GM19023 (cell line): ENCODE measurements around the gene FEM1A.
"Not testable (repeated sequence)": the region's sequence is repeated elsewhere in the genome, so short reads cannot be mapped to it uniquely, and the experiment has no call there.

Source experiments
- ATAC-seq: cut with Tn5 transposase; IDR thresholded peaks from one replicate; pipeline ENCODE4 v1.9.1; 2021; ENCODE audit warnings: mild to moderate bottlenecking, moderate library complexity; ENCODE audit not compliant: unreplicated experiment

Gene FEM1A, protein sequence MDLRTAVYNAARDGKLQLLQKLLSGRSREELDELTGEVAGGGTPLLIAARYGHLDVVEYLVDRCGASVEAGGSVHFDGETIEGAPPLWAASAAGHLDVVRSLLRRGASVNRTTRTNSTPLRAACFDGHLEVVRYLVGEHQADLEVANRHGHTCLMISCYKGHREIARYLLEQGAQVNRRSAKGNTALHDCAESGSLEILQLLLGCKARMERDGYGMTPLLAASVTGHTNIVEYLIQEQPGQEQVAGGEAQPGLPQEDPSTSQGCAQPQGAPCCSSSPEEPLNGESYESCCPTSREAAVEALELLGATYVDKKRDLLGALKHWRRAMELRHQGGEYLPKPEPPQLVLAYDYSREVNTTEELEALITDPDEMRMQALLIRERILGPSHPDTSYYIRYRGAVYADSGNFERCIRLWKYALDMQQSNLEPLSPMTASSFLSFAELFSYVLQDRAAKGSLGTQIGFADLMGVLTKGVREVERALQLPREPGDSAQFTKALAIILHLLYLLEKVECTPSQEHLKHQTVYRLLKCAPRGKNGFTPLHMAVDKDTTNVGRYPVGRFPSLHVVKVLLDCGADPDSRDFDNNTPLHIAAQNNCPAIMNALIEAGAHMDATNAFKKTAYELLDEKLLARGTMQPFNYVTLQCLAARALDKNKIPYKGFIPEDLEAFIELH

DNA sequence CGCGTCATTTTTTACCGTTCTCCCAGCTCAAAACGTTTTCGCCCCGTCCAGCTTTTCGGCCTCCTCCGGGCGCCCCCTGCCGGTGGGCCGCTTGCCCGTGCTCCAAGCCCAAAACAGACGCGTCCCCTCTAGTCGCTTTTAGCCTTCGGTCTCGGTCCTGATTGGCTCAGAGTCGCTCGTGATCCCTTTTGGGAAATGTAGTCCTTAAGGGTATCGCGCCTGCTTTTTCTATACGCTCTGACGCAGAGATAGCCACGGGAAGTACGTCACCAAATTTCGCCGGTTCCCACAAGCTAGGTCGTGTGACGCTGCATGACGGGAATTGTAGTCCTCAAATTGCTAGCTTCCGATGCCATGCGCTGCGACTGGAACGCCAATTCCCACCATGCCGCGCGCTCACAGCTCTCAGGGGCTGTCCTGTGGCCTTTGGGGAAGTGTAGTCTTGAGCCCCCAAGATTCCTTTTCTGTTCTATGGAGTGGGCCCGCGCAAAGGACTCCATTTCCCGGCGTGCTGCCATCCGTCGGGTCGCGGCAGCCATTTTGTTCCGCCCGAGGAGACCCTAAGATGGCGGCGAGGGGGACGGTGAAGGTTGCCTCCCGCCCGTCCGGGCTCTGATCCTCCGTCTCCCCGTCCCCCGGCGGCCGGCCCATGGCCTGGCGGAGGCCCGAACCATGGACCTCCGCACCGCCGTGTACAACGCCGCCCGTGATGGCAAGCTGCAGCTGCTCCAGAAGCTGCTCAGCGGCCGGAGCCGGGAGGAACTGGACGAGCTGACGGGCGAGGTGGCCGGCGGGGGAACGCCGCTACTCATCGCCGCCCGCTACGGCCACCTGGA lies at the start of gene FEM1A:
TSS of gene FEM1A (plus strand) at position 552 of the 836 bp plus-strand sequence. CDS start at position 673, 121 bp downstream.
- peak; percentile 93 for ATAC-seq

DNA sequence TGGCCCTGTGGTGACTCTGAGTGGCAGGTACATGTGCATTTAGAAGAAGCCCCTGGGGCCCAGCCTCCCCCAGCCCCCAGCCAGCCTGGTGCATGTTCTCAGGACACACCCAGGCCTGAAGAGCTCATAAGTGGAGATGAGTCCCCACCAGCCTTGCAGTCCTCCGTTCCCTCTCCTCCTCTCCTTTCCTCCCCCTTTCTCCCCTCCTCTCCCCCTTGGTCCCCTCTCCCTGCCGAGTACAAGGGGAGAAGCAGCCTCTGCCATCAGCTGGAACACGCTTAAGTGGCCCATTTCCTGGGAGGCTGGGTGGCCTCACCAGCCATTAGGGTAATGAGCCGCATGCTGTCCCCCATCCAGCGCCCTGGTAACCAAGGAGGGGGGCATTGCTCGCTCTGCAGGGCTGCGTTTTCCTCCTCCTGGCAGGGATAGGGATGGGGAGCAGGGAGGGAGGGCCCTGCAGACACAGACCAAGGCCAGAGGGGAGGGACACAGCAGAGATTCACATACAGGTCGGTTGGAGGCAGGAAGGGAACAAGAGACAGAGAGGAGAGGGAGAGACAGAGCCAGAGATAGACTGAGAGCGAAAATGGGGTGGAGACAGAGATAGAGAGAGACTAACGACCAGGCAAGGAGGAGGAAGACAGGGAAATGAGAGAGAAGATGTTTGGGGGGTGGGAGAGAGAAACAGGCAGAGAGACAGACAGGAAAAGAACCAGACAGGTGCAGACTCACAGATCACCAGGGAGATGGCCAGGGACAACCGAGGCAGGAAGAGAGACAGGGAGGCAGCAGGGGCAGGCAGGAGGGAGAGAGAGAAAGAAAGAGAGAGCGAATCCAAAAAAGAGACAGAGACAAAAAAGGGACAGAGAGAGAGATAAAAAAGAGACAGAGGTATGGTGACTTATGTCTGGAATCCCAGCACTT lies 48.5 kb upstream of the FEM1A start:
- ATAC-seq, result no peak

DNA sequence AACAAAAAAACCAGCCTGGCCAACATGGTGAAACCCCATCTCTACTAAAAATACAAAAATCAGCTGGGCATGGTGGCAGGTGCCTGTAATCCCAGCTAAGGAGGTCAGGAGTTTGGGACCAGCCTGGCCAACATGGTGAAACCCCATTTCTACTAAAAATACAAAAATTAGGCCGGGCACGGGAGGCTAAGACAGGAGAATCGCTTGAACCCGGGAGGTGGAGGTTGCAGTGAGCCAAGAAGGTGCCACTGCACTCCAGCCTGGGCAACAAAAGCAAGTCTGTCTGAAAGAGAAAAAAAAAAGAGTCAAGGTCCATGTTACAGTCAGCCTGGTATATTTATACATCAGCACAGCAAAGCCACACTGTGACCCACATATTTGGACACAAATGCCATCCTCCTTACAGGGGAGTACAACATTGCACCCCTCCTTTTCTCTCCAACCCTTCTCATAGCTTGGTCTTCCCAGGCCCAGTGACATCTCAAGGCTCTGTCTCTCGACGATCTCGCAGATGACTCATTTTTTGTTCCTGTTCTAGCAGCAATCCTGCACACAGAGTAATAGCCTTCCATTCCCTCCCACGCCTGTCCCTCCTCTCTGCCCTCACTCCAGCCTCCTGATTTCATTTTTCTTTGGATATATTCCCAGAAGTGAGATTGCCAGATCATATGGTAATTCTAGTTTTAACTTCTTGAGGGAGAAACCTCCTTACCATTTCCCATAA lies 46.9 kb upstream of the FEM1A start:
- ATAC-seq, result no peak

DNA sequence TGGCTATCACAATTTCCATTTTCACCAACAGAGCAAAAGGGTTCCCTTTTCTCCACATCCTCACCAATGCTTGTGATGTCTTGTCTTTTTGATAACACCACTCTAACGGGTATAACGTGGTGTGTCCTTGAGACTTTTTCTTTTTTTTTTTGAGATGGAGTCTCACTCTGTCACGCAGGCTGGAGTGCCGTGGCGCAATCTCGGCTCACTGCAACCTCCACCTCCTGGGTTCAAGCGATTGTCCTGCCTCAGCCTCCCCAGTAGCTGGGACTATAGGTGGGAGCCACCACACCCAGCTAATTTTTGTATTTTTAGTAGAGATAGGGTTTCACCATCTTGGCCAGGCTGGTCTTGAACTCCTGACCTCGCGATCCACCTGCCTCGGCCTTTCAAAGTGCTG lies 46.4 kb upstream of the FEM1A start:
- ATAC-seq, result not testable (repeated sequence)

DNA sequence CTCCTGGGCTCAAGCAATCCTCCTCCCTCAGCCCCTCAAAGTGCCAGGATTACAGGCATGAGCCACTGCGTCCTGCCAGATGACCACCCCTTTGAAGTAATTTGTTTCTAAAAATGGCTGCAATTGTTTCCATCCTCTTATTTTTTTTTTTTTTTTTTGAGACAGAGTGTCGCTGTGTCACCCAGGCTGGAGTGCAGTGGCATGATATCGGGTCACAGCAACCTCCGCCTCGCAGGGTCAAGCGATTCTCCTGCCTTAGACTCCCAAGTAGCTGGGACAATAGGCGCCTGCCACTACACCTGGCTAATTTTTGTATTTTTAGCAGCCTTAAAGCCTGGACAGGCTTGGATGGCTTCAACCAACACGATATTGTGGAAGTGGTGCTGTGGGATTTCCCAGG lies 45.5 kb upstream of the FEM1A start:
- no peak for ATAC-seq

DNA sequence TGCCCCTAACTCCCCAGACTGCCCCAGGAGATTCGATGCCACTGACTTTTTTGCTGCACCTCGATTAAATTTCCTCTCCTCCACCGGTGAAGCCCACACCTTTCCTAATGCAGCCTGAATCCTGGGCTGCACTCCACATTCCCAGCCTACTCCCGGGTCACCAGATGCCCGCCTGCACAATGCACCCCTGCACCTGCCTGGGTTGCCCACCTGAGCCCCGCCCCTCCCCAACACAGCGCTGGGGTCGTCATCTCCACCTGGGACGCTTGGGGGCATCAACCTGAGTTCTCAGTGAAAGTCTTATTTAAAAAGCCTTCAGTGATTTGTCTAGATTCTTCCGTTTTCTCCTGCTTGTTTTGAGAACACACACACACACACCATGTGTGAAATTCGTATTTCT lies 43.3 kb upstream of the FEM1A start:
- ATAC-seq, result no peak

DNA sequence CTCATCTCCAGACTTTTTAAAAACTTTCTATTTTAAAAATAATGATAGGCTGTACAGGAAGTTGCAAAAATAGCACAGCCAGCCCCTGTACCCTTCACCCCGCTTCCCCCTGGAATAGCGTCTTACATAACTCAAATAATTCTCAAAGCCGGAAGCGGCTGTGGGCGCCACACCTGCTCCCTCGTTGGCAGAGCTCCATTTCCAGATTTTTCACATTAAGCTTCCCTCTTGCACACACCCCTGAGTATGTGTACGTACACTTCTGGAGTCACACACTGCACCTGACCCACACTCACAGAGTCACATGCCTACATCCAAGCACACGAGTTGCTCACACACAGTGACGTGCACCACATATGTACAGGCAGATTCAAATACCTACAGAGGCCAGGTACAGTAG lies 42.9 kb upstream of the FEM1A start:
- no peak for ATAC-seq

DNA sequence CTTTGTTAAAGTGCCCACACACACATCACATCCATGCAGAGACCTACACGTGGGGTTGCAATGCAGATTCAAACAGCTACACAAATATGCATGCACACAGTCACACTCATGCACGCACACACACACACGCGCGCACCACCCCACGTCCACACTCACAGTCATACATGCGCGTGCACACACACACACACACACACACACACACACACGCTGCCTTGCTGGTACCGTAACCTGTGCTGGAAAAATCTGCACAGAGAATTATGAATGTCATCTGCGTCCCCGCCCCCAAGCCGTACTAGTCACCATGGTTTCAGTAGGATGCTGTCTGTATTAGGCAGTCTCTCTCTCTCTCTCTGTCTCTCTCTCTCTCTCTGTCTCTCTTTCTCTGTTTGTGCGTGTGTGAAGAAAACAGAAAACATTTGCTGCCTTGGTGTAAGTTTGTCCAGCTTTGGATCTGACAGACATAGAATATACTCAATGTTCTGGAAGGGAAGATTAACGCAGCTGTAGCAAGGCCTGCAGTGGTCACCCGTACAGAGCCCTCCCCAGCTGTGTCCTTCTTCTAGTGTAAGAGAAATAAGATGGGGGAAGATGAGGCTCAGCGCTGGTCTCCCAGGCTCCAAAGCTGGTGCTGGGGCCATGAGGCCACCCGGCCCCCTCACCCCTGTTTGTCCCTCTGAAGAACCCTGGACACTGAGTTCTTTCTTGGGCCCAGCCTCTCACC lies 41.5 kb upstream of the FEM1A start:
- no peak for ATAC-seq

DNA sequence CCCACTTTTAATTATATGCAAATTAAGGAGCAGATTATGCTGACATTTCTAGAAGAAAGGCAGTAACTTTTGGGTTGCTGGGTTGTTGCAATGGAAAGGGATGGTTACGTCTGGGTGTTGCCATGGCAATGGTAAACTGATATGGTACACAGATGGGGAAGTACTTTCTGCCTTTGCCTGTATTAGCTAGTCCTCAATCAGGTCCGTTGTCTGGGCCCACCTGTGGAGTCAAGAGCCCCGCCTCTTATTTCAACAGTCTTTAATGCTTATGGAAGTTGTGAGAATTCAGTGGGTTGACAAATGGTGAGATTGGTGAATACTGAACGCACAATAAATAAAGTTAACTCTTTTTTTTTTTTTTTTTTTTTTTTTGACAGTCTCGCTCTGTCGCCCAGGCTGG lies 37.3 kb upstream of the FEM1A start:
- ATAC-seq, result no peak

DNA sequence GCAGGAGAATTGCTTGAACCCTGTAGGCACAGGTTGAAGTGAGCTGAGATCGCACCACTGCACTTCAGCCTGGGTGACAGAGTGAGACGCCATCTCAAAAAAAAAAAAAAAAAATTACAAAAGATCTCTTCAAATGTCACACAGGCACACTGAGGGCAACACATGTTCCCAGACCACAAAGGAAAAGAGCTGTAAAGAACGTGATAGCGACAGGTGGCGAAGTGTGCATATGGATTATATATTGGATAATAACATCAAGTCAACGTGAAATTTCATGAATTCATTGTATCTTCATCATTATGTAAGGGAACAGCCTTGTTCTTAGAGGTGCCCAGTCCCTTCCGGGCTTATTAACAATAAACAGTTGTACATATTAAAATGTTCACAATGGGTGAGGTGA lies 36.1 kb upstream of the FEM1A start:
- no peak for ATAC-seq

DNA sequence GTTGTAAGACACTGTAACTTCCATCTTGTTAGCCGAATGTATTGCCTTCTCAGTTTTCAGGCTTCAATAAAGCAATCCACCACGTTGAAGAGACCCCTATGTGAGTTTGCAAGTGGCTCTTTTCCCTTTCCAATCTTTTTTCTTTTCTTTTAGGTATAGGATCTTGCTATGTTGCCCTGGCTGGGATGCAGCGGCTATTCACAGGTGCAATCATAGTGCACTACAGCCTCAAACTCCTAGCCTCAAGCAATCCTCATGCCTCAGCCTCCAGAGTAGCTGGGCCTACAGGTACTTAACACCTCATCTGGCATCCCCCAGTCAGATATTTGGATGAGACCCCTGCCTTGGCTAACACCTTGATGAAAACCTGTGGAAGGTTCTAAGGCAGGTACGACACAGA lies 33.5 kb upstream of the FEM1A start:
- no peak for ATAC-seq

DNA sequence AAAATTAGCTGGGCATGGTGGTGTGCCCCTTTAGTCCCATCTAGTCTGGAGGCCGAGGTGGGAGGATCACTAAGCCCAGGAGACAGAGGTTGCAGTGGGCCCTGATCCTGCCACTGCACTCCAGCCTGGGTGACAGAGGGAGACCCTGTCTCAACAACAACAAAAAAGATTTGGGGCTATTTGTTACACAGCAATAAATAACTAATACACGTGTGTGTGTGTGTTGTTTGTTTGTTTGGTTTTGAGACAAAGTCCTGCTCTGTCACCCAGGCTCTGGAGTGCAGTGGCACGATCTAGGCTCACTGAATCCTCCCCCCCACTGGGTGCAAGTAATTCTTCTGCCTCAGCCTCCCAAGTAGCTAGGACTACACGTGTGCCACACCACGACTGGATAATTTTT lies 32.9 kb upstream of the FEM1A start:
- ATAC-seq, result no peak

DNA sequence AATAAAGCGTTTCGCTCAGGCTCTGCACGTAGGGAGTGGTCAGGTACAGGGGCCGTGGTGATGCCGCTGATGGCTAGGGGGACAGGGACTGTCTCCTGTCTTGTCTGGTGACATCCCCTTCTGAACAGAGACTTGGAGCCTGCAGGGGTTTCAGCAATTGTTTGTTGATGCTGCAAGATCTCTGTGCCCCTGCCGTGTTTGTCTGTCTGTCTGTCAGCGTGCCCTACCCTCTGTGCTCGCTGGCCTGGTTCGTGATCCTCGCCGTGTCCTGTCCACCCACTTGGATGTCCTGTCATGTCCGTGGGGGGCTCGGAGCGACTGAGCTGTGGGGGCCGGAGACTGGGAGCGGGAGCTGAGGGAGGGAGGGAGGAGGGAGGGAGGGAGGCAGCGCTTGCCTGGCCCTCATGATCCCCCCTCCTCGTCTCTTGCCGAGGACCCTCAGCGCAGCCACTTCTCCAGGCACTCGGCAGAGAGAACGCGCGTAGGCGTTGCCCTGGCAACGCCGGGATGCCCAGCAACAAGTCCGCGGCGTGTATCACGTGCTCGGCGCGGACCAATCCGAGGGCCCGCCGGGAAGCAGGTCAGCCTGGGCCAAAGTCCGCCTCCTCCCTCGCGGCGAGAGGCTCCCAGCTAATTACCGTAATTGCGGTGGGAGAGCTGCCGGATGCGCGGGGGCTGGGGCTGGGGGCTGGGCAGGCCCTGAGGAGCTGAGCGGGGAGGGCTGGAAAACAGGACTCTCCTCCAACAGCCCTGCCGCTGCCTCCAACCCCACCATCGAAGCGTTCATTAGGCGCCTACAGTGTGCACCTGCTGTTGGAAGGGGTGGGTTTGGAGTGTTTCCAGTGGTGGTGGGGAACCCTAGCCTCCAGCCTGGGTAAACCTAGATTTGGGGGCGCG lies 31.9 kb upstream of the FEM1A start:
- peak; percentile 86 for ATAC-seq

DNA sequence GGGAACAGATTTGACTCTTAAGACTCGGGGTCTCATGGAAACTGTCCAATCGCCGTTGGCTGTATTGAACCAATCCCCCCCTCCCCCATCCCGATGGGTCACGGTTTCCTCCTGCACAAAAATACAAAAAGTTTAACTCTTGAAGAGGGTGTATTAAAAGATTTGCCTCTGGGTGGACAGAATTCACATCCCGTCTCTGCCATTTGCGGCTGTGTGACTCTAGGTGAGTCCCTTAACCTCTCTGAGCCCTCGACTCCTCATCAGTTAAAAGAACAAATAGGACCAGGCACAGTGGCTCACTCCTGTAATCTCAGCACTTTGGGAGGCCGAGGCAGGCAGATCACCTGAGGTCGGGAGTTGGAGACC lies 31.3 kb upstream of the FEM1A start:
- ATAC-seq, result no peak

DNA sequence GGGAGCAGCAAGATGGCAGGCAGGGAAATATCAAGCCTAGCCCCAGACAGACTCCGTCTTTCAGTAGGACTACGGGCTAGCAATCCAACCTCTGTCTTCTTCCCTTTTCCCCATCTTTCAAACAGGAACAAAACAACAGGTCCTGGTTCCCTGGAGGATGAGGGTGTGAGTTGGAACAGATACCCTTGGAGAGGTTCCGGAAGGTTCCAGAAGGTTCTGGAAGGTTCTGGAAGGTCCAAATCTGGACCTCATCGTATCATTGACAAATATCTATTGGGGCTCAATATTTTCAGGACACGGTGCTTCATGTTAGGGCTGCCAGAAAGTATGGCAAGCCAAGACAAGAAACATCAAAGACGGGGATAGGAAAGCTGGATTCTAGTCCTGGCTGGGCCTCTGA lies 28.5 kb upstream of the FEM1A start:
- ATAC-seq, result no peak

DNA sequence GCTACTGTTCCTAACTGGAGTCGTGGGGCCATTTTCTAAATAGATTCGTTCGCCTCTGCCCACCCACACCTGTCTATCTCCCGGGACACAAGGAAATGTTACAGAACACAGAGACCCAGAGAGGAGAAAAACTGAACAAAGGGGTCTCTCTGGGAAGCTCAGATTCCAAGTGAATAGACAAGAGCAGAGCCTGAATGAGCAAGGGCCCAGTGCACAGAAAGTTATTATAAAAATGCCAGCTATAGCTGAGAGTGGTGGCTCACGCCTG lies 27.2 kb upstream of the FEM1A start:
- ATAC-seq, result no peak

DNA sequence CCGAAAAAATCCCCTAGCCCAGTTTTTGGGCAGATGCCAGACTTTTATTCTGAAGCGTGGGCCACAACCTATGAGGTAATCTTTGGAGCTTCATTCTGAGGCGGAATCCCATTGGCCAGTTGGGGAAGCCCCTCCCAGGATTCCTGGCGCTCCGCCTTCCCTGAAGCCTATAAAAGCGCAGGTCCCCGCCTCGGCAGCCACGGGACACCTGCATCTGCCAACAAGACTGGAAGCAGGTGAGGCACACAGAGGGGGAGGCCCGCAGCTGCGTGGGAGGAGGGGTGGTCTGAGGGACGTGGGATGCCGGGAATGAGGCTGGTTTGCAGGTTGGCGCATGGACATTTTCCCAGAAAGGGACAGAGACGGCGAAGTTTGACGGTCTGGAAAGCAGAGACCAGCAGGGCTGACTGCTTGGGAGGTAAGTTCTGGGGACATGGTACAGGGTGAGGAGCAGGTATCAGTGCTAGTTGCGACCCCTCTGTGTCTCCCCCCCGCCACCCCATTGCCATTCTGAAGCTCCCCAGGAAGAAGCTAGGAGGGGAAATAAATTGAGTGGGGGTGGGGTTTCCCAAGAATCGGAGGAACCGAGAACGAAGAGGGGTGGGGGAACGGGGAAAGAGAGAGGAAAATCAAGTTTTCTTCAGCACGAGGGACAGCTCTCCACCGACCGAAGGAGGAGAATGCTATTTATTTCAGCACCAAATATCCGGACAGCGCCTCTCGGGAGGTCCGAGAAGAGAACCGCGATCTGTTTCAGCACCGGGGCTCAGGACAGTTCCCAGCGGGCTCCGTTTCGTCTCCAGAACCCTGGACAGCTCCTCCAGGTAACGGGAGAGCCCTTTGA lies 22.4 kb upstream of the FEM1A start:
- no peak for ATAC-seq

DNA sequence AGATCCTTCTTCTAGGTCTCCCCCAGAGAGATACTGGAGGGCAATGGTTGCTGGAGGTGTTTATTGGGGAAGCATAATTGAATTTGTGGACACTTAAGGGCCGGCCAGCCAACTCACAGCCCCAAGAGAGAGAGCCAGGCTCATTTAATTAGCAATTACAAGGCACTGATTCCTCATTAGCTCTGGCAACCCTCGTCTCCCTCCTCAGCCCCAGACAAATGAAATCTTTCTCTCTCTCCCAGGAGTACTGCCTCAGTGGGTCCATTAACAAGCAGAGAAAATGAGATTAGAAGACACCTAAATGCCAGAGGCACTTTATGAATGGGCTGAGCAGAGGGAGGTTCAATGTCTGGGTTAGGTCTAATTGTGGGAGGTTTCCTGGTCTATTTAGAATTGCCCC lies 19.0 kb upstream of the FEM1A start:
- no peak for ATAC-seq
